Activated naive CD4-positive, alpha-beta T cell treated with Interleukin-2 at 50 U/mL for 16 hours (primary cell): ENCODE results near the gene ZNF592.

Experiments
- DNase-seq: peaks from one replicate; pipeline ENCODE4 v3.0.0-alpha.2; 2020

The ZNF592 gene

GRCh38 chr15:84832448-84833040 is 84.2 kb downstream of the ZNF592 start:
- DNase-seq: no peak

GRCh38 chr15:84833447-84834228 is 85.2 kb downstream of the ZNF592 start:
- no peak for DNase-seq

GRCh38 chr15:84834229-84834955 is 86.0 kb downstream of the ZNF592 start:
- DNase-seq: no peak

- no peak for DNase-seq
Observed at GRCh38 chr15:84834969-84835368, 86.6 kb downstream of the ZNF592 start.

GRCh38 chr15:84835661-84836337 is 87.4 kb downstream of the ZNF592 start:
- no peak for DNase-seq

GRCh38 chr15:84836844-84837243 is 88.5 kb downstream of the ZNF592 start:
- DNase-seq: no peak

- no peak for DNase-seq
Observed at GRCh38 chr15:84839714-84840113, 91.3 kb downstream of the ZNF592 start.

GRCh38 chr15:84840255-84840654 is 91.9 kb downstream of the ZNF592 start:
- no peak for DNase-seq

- DNase-seq: no peak
Observed at GRCh38 chr15:84840741-84841429, 92.5 kb downstream of the ZNF592 start.

- no peak for DNase-seq
Observed at GRCh38 chr15:84842781-84843180, 94.4 kb downstream of the ZNF592 start.

GRCh38 chr15:84844964-84845363 is 96.6 kb downstream of the ZNF592 start:
- DNase-seq: no peak

- DNase-seq: peak; percentile 41
Observed at GRCh38 chr15:84845631-84846030, 97.2 kb downstream of the ZNF592 start.

GRCh38 chr15:84846269-84846668 is 97.9 kb downstream of the ZNF592 start:
- no peak for DNase-seq

- DNase-seq: no peak
Observed at GRCh38 chr15:84847382-84847781, 99.0 kb downstream of the ZNF592 start.

GRCh38 chr15:84852212-84852611 is 103.8 kb downstream of the ZNF592 start:
- DNase-seq: no peak

- no peak for DNase-seq
Observed at GRCh38 chr15:84855136-84855535, 106.7 kb downstream of the ZNF592 start.

- no peak for DNase-seq
Observed at GRCh38 chr15:84855765-84856164, 107.4 kb downstream of the ZNF592 start.
